Testis (tissue), 3 donors: ENCODE data around the gene PTPA. TPM values are rescaled to one million over a fixed set of nuclear protein-coding genes. Genes with fewer than 3 reads are reported as not detected.
"Not testable (repeated sequence)": the region's sequence is repeated elsewhere in the genome, so short reads cannot be mapped to it uniquely, and the experiment has no call there.

ENCODE experiments used
- DNase-seq: peaks from one replicate; pipeline ENCODE4 v3.0.0-alpha.2; 2019
- H3K27ac ChIP-seq, 2 donors: fragments of 200-600 bp; sonication (generic); one replicate each; pipeline ENCODE4 v1.5.1; 2019
- H3K27me3 ChIP-seq: fragments of 200-600 bp; sonication (generic); one replicate; pipeline ENCODE4 v1.5.1; 2019
- H3K36me3 ChIP-seq: fragments of 200-600 bp; sonication (generic); one replicate; pipeline ENCODE4 v1.5.1; 2017; ENCODE audit warnings: low read depth; ENCODE audit errors: missing control alignments
- H3K4me1 ChIP-seq: fragments of 200-600 bp; sonication (generic); one replicate; pipeline ENCODE4 v1.5.1; 2019
- H3K4me3 ChIP-seq, 2 donors: fragments of 200-600 bp; sonication (generic); one replicate each; pipeline ENCODE4 v1.5.1; 2017 to 2019
- H3K9me3 ChIP-seq: fragments of 200-600 bp; sonication (generic); one replicate; pipeline ENCODE4 v1.5.1; 2017
- CTCF ChIP-seq, 3 experiments: fragments of 450-650 bp in 2 of 3; fragments of 200-600 bp in 1 of 3; sonication (generic) in 1 of 3; IDR thresholded peaks; one replicate each; pipeline ENCODE4 v1.5.1; 2016 to 2019; ENCODE audit warnings: antibody characterized with exemption in 3 of 3, mild to moderate bottlenecking in 2 of 3, moderate library complexity in 1 of 3
- POLR2A ChIP-seq: fragments of 450-650 bp; IDR thresholded peaks from one replicate; pipeline ENCODE4 v1.6.1; 2017; ENCODE audit warnings: antibody characterized with exemption, mild to moderate bottlenecking, moderate library complexity
- WGBS, 2 donors: methylation state at CpG; one replicate each; pipeline ENCODE4 v1.1.5; 2018; 5-methylcytosine and 5-hydroxymethylcytosine counted together
- intact Hi-C: fragments of 100-400 bp; cut with DNase I; formaldehyde crosslinking; loops from one replicate; pipeline ENCODE4 v1.15.1; 2023; ENCODE audit warnings: low total_unique reads
- polyA plus RNA-seq: library from polyadenylated mRNA; stranded (reverse); fragments of 350-450 nt; fragmentation: Illumina TruSeq; extraction: RNeasy Lipid Tissue Mini Kit (QIAGEN cat#74804); gene quantifications from one replicate; pipeline ENCODE4 v1.2.3, GENCODE V29; 2014; ENCODE audit warnings: low read depth, low replicate concordance; ENCODE audit not compliant: insufficient read depth
- total RNA-seq, 2 donors: library from RNA; depleted of rRNA; stranded (reverse); fragments of >200 nt; gene quantifications; one replicate each; pipeline ENCODE4 v1.2.3, GENCODE V29; 2016

The PTPA gene
- total and polyA plus RNA-seq, 3 donors from 2014 or later, result 163 to 268 (median 177) TPM

GRCh38 chr9:129118799-129119198, 7.6 kb downstream of the PTPA start:
- WGBS, 2 donors, result 74 to 76% methylated on average over 4 of the region's 4 CpGs
- Histone ChIP-seq H3K4me3 (no peak overlapping the region), H3K36me3 (no peaks in the 10 kb centered on the region), H3K27me3 (no peaks in the 10 kb centered on the region), H3K4me1 (peaks cover 8% of the 10 kb centered on the region), H3K9me3 (no peaks in the 10 kb centered on the region), H3K27ac (no peak overlapping the region)
- TF ChIP-seq POLR2A (no peak), CTCF (IDR thresholded peaks at IDR 0.05) (no peak)
- DNase-seq, result no peak
- intact Hi-C loops, result no loop called here

GRCh38 chr9:129121483-129121882, 10.3 kb downstream of the PTPA start:
- 55 to 61% methylated on average over 3 of the region's 3 CpGs for WGBS, 2 donors
- no peak overlapping the region for H3K27ac ChIP-seq
- no peaks in the 10 kb centered on the region for H3K4me1 ChIP-seq
- H3K36me3 ChIP-seq, result no peaks in the 10 kb centered on the region
- TF ChIP-seq POLR2A (no peak), CTCF (IDR thresholded peaks at IDR 0.05) (no peak)
- intact Hi-C loops, result no loop called here
- no peak overlapping the region for H3K4me3 ChIP-seq
- H3K27me3 ChIP-seq, result no peaks in the 10 kb centered on the region
- H3K9me3 ChIP-seq, result no peaks in the 10 kb centered on the region
- DNase-seq, result no peak

- no peaks in the 10 kb centered on the region for H3K36me3 ChIP-seq
- H3K27ac ChIP-seq, result no peak overlapping the region
Measured at GRCh38 chr9:129122133-129122532, 10.9 kb downstream of the PTPA start.

GRCh38 chr9:129122976-129123375, 11.8 kb downstream of the PTPA start:
- intact Hi-C loops, H3K36me3 ChIP-seq: not testable (repeated sequence)
- 93 to 94% methylated on average over 15 of the region's 15 CpGs for WGBS, 2 donors

More at GRCh38 chr9:129122133-129122532, 10.9 kb downstream of the PTPA start:
- Histone ChIP-seq H3K9me3 (no peaks in the 10 kb centered on the region), H3K4me3 (no peak overlapping the region), H3K4me1 (no peaks in the 10 kb centered on the region), H3K27me3 (no peaks in the 10 kb centered on the region)
- intact Hi-C loops, result no loop called here
- 89 to 93% methylated on average over 1 of the region's 1 CpG for WGBS, 2 donors
- TF ChIP-seq CTCF (IDR thresholded peaks at IDR 0.05) (no peak), POLR2A (no peak)
- no peak for DNase-seq

GRCh38 chr9:129124506-129125069, 13.4 kb downstream of the PTPA start:
- no peak for DNase-seq
- Histone ChIP-seq H3K4me3 (no peak overlapping the region), H3K27ac (no peak overlapping the region), H3K27me3 (no peaks in the 10 kb centered on the region), H3K4me1 (no peaks in the 10 kb centered on the region), H3K36me3 (no peaks in the 10 kb centered on the region), H3K9me3 (no peaks in the 10 kb centered on the region)
- WGBS, 2 donors, result 81% methylated on average over 3 of the region's 3 CpGs
- intact Hi-C loops, result no loop called here
- TF ChIP-seq POLR2A (no peak), CTCF (IDR thresholded peaks at IDR 0.05) (no peak)

More at GRCh38 chr9:129122976-129123375, 11.8 kb downstream of the PTPA start:
- H3K27me3 ChIP-seq, H3K4me1 ChIP-seq, H3K4me3 ChIP-seq, H3K9me3 ChIP-seq, DNase-seq, H3K27ac ChIP-seq: not testable (repeated sequence)
